NOMO-1 treated with dmso at 0.1 percent for 144 hours (cell line): ENCODE data around the gene TXLNA.
"Not testable (repeated sequence)": the region's sequence is repeated elsewhere in the genome, so short reads cannot be mapped to it uniquely, and the experiment has no call there.

ENCODE experiments used
- DNase-seq: peaks from one replicate; lab custom pipeline; 2025; ENCODE audit not compliant: unreplicated experiment; lab: John Stamatoyannopoulos, UW

Gene TXLNA

GRCh38 chr1:32179443-32180185, at the start of gene TXLNA:
Gene TXLNA, plus strand, starts transcription at chr1:32179675. Its CDS starts 671 bp downstream, at chr1:32180346.
- peak; percentile 91 for DNase-seq

GRCh38 chr1:32133950-32134280, 45.6 kb upstream of the TXLNA start:
- not testable (repeated sequence) for DNase-seq

GRCh38 chr1:32137111-32137510, 42.4 kb upstream of the TXLNA start:
- DNase-seq: no peak

- no peak for DNase-seq
Measured at GRCh38 chr1:32138965-32139364, 40.5 kb upstream of the TXLNA start.

GRCh38 chr1:32142446-32143301, 36.8 kb upstream of the TXLNA start:
- DNase-seq: no peak

GRCh38 chr1:32143302-32143695, 36.2 kb upstream of the TXLNA start:
- not testable (repeated sequence) for DNase-seq

- no peak for DNase-seq
Measured at GRCh38 chr1:32144033-32144432, 35.4 kb upstream of the TXLNA start.

- not testable (repeated sequence) for DNase-seq
Measured at GRCh38 chr1:32147799-32148198, 31.7 kb upstream of the TXLNA start.

GRCh38 chr1:32150847-32151246, 28.6 kb upstream of the TXLNA start:
- no peak for DNase-seq

- DNase-seq: no peak
Measured at GRCh38 chr1:32151319-32151787, 28.1 kb upstream of the TXLNA start.

GRCh38 chr1:32159189-32159588, 20.3 kb upstream of the TXLNA start:
- DNase-seq: no peak

GRCh38 chr1:32163405-32163804, 16.1 kb upstream of the TXLNA start:
- DNase-seq: no peak

GRCh38 chr1:32165633-32166032, 13.8 kb upstream of the TXLNA start:
- not testable (repeated sequence) for DNase-seq

GRCh38 chr1:32170991-32171390, 8.5 kb upstream of the TXLNA start:
- no peak for DNase-seq

GRCh38 chr1:32172621-32173245, 6.7 kb upstream of the TXLNA start:
- DNase-seq: no peak

- DNase-seq: peak; percentile 58
Measured at GRCh38 chr1:32178380-32179192, 889 bp upstream of the TXLNA start.

GRCh38 chr1:32179193-32179442, 357 bp upstream of the TXLNA start:
- no peak for DNase-seq

GRCh38 chr1:32180186-32181060, 948 bp downstream of the TXLNA start:
- DNase-seq: no peak

- no peak for DNase-seq
Measured at GRCh38 chr1:32181065-32181464, 1.6 kb downstream of the TXLNA start.

- no peak for DNase-seq
Measured at GRCh38 chr1:32181563-32181962, 2.1 kb downstream of the TXLNA start.
